ENCODE measurements around the gene RALA. TPM values are rescaled to one million over a fixed set of nuclear protein-coding genes. Genes with fewer than 3 reads are reported as not detected.

The RALA gene
- total RNA-seq, 4 donors from 2014 or later: 20.5 to 31.0 (median 26.3) TPM

DNA sequence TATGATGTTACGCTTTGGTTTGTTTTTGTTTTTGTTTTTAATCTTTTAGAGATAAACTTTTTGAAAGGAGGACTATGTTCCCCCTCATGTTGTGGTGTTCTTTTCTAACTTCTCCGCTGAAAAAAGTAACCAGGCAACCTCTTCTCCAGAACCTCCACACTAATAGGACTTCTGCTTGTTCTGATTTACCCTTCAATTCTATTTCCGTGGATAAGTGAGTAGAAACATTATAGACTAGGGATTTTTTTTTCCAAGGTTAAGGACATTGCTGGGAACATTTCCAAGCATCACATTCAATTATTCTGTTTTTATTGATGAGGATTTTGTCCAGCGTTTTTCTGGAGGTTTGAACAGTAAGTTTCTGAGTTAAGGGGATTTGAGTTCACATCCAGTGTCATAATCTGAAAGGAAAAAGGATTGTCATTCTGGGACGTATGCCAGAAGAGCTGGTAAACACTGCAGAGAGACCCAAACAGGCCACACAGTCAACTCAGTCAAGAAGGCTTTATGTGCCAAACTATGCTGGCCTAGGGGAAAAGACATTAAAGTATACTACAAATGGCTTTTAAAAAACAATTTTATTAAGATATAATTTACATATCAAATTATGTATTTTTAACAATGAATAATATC, 28.3 kb upstream of the RALA start:
- Histone ChIP-seq H3K4me1 (no peaks in the 10 kb centered on the region), H3K9me3 (no peaks in the 10 kb centered on the region), H3K4me3 (no peak overlapping the region), H3K27me3 (no peaks in the 10 kb centered on the region), H3K36me3 (no peaks in the 10 kb centered on the region), H3K27ac (no peak overlapping the region)
- no peak for TF ChIP-seq POLR2A (IDR thresholded peaks at IDR 0.05)
- TF ChIP-seq, protein P1, sequence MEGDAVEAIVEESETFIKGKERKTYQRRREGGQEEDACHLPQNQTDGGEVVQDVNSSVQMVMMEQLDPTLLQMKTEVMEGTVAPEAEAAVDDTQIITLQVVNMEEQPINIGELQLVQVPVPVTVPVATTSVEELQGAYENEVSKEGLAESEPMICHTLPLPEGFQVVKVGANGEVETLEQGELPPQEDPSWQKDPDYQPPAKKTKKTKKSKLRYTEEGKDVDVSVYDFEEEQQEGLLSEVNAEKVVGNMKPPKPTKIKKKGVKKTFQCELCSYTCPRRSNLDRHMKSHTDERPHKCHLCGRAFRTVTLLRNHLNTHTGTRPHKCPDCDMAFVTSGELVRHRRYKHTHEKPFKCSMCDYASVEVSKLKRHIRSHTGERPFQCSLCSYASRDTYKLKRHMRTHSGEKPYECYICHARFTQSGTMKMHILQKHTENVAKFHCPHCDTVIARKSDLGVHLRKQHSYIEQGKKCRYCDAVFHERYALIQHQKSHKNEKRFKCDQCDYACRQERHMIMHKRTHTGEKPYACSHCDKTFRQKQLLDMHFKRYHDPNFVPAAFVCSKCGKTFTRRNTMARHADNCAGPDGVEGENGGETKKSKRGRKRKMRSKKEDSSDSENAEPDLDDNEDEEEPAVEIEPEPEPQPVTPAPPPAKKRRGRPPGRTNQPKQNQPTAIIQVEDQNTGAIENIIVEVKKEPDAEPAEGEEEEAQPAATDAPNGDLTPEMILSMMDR (IDR thresholded peaks at IDR 0.05): no peak
- DNase-seq: no peak

- no peak for TF ChIP-seq POLR2A (IDR thresholded peaks at IDR 0.05)
- TF ChIP-seq, protein P1 (IDR thresholded peaks at IDR 0.05): no peak
- Histone ChIP-seq H3K4me1 (no peaks in the 10 kb centered on the region), H3K36me3 (no peaks in the 10 kb centered on the region), H3K9me3 (no peaks in the 10 kb centered on the region), H3K27me3 (no peaks in the 10 kb centered on the region), H3K4me3 (no peak overlapping the region), H3K27ac (no peak overlapping the region)
- no peak for DNase-seq
These were observed 21.0 kb upstream of the RALA start for GRCh38 chr7:39602351-39602750.

- no peak for DNase-seq
- Histone ChIP-seq H3K36me3 (no peaks in the 10 kb centered on the region), H3K27me3 (no peaks in the 10 kb centered on the region), H3K27ac (no peak overlapping the region), H3K4me1 (peaks cover 0 to under 1% (median 0%) of the 10 kb centered on the region in 4 donors), H3K9me3 (no peaks in the 10 kb centered on the region), H3K4me3 (no peak overlapping the region)
- TF ChIP-seq, protein P1 (IDR thresholded peaks at IDR 0.05): no peak
- TF ChIP-seq POLR2A (IDR thresholded peaks at IDR 0.05): no peak
These were observed 19.4 kb upstream of the RALA start for GRCh38 chr7:39603924-39604323.

- peak overlapping the region in 2 of 4 donors; percentile 19 to 69 for H3K27ac ChIP-seq
- no peaks in the 10 kb centered on the region for H3K36me3 ChIP-seq
- no peak for DNase-seq
- TF ChIP-seq, protein P1 (IDR thresholded peaks at IDR 0.05): no peak
- no peak for TF ChIP-seq POLR2A (IDR thresholded peaks at IDR 0.05)
- H3K27me3 ChIP-seq: no peaks in the 10 kb centered on the region
- no peak overlapping the region for H3K4me3 ChIP-seq
- peaks cover 0 to 12% (median 0%) of the 10 kb centered on the region in 4 donors for H3K4me1 ChIP-seq
- no peaks in the 10 kb centered on the region for H3K9me3 ChIP-seq
These were observed 18.3 kb upstream of the RALA start for GRCh38 chr7:39605087-39605486.

DNA sequence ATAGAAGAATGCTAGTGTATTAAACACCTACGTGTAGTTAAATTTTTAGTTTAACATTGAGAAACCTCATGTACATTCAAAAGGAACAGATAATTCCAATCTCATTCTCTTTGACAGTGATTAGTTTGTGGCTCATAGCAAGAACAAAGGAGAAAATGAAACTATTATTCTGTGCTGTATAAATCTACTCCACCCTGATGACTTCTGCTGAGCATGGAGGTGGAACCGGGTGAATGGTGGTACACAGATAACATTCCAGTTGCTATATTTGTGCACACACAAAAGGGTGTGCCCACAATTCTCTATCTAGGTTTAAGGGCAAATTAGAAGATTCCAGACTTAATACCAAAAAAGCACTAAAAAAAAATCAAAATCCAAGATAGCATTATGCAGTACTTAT, 17.0 kb upstream of the RALA start:
- no peak for DNase-seq
- Histone ChIP-seq H3K27ac (no peak overlapping the region), H3K4me1 (peaks cover 0 to 12% (median 0%) of the 10 kb centered on the region in 4 donors), H3K9me3 (no peaks in the 10 kb centered on the region), H3K4me3 (no peak overlapping the region), H3K27me3 (no peaks in the 10 kb centered on the region), H3K36me3 (no peaks in the 10 kb centered on the region)
- no peak for TF ChIP-seq POLR2A (IDR thresholded peaks at IDR 0.05)
- TF ChIP-seq, protein P1 (IDR thresholded peaks at IDR 0.05): no peak

Measured in Peyer's patch (tissue), 4 donors.